GM23338 (cell line): ENCODE data around the gene ZIC2.

Source experiments
- CREB1 ChIP-seq: fragments of 250-450 bp; sonication (Bioruptor Pico); IDR thresholded peaks from 2 replicates; pipeline ENCODE4 v1.5.0; 2020; ENCODE audit warnings: low read depth, mild to moderate bottlenecking, moderate library complexity
- EZH2 ChIP-seq: fragments of 200-600 bp; sonication (generic); IDR thresholded peaks from one replicate; pipeline ENCODE4 v1.8.0; 2017; ENCODE audit warnings: antibody characterized with exemption, mild to moderate bottlenecking, low read depth; ENCODE audit not compliant: unreplicated experiment
- EZH2phosphoT487 ChIP-seq: fragments of 200-600 bp; sonication (generic); IDR thresholded peaks from one replicate; pipeline ENCODE4 v1.8.1; 2018; ENCODE audit warnings: antibody characterized with exemption; ENCODE audit not compliant: unreplicated experiment
- JUNB ChIP-seq: IDR thresholded peaks from one replicate; pipeline ENCODE4 v1.6.1; 2016; ENCODE audit warnings: antibody characterized with exemption; ENCODE audit not compliant: unreplicated experiment
- NANOG ChIP-seq: IDR thresholded peaks from 2 replicates; pipeline ENCODE4 v1.6.1; 2016; ENCODE audit warnings: antibody characterized with exemption, borderline replicate concordance
- POLR2AphosphoS5 ChIP-seq: IDR thresholded peaks from 2 replicates; pipeline ENCODE4 v1.6.1; 2016; ENCODE audit warnings: antibody characterized with exemption, low read depth
- STAT1 ChIP-seq: IDR thresholded peaks from one replicate; pipeline ENCODE4 v1.6.1; 2016; ENCODE audit warnings: antibody characterized with exemption; ENCODE audit not compliant: unreplicated experiment
- ZNF114 ChIP-seq: fragments of 250-450 bp; sonication (Bioruptor Pico); IDR thresholded peaks from 2 replicates; pipeline ENCODE4 v1.5.0; 2020; ENCODE audit warnings: mild to moderate bottlenecking, moderate library complexity
- ZNF331 ChIP-seq: fragments of 250-450 bp; sonication (Bioruptor Pico); IDR thresholded peaks from 2 replicates; pipeline ENCODE4 v1.5.0; 2020; ENCODE audit warnings: low read depth, mild to moderate bottlenecking, moderate library complexity
- TF ChIP-seq, protein P1 (sequence below), 2 experiments: fragments of 200-600 bp in 1 of 2; sonication (generic) in 1 of 2; conservative IDR thresholded peaks; 2 replicates each; pipeline versions ENCODE4 v1.5.1 to v1.6.1; 2016 to 2017; ENCODE audit warnings: antibody characterized with exemption in 2 of 2, low read depth in 2 of 2, mild to moderate bottlenecking in 2 of 2, moderate library complexity in 1 of 2
- TF ChIP-seq, protein P2 (sequence below): IDR thresholded peaks from 2 replicates; pipeline ENCODE4 v1.6.1; 2016; ENCODE audit warnings: antibody characterized with exemption
- TF ChIP-seq, protein P3 (sequence below): IDR thresholded peaks from one replicate; pipeline ENCODE4 v1.6.1; 2018; ENCODE audit warnings: antibody characterized with exemption; ENCODE audit not compliant: unreplicated experiment
- TF ChIP-seq, protein P4 (sequence below): fragments of 250-450 bp; sonication (Bioruptor Pico); IDR thresholded peaks from 2 replicates; pipeline ENCODE4 v1.5.0; 2020; ENCODE audit warnings: mild to moderate bottlenecking, moderate library complexity

DNA sequence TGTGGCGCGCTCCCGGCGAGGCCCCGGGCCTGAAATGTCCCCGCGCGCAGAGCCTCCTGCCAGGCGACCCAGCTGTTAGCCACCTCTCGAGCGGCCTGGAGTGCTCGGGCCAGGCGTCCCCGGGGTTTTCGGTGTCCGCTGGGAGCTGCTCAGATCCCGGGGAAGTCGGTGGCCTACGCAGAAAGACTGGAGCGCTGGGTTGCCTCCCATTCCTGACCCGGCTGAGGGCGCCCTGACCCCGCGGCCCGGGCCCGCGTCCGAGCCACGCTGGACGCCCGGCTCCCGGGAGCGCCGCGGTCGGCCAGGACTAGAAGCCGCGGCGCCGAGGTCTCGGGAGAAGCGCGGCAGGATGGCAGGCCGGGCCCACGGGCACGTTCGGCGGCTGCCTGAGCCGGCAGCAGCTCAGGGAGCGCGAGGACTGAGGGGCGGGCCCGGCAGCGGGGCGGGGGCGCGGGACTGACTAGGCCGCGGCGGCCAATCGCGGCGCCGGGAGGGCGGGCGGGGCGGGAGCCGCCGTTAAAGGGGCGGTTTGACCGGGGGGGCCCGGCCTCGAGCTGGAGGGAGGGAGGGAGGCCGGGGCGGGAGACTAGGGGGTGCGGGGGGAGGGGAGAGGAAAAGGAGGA is 1.3 kb upstream of the ZIC2 start:
- TF ChIP-seq EZH2 (no peak), ZNF114 (CRISPR knock-in tag) (no peak), POLR2AphosphoS5 (peak; percentile 54; the same call in 1 of the 2 replicates), CREB1 (CRISPR knock-in tag) (no peak), EZH2phosphoT487 (no peak), ZNF331 (CRISPR knock-in tag) (no peak), STAT1 (no peak), NANOG (no peak), JUNB (no peak)
- TF ChIP-seq, protein P1, sequence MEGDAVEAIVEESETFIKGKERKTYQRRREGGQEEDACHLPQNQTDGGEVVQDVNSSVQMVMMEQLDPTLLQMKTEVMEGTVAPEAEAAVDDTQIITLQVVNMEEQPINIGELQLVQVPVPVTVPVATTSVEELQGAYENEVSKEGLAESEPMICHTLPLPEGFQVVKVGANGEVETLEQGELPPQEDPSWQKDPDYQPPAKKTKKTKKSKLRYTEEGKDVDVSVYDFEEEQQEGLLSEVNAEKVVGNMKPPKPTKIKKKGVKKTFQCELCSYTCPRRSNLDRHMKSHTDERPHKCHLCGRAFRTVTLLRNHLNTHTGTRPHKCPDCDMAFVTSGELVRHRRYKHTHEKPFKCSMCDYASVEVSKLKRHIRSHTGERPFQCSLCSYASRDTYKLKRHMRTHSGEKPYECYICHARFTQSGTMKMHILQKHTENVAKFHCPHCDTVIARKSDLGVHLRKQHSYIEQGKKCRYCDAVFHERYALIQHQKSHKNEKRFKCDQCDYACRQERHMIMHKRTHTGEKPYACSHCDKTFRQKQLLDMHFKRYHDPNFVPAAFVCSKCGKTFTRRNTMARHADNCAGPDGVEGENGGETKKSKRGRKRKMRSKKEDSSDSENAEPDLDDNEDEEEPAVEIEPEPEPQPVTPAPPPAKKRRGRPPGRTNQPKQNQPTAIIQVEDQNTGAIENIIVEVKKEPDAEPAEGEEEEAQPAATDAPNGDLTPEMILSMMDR (conservative IDR thresholded peaks at IDR 0.05; ENCODE audit: low read depth in 2 of 2): no peak
- TF ChIP-seq, protein P2, sequence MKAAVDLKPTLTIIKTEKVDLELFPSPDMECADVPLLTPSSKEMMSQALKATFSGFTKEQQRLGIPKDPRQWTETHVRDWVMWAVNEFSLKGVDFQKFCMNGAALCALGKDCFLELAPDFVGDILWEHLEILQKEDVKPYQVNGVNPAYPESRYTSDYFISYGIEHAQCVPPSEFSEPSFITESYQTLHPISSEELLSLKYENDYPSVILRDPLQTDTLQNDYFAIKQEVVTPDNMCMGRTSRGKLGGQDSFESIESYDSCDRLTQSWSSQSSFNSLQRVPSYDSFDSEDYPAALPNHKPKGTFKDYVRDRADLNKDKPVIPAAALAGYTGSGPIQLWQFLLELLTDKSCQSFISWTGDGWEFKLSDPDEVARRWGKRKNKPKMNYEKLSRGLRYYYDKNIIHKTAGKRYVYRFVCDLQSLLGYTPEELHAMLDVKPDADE: no peak
- TF ChIP-seq, protein P3, sequence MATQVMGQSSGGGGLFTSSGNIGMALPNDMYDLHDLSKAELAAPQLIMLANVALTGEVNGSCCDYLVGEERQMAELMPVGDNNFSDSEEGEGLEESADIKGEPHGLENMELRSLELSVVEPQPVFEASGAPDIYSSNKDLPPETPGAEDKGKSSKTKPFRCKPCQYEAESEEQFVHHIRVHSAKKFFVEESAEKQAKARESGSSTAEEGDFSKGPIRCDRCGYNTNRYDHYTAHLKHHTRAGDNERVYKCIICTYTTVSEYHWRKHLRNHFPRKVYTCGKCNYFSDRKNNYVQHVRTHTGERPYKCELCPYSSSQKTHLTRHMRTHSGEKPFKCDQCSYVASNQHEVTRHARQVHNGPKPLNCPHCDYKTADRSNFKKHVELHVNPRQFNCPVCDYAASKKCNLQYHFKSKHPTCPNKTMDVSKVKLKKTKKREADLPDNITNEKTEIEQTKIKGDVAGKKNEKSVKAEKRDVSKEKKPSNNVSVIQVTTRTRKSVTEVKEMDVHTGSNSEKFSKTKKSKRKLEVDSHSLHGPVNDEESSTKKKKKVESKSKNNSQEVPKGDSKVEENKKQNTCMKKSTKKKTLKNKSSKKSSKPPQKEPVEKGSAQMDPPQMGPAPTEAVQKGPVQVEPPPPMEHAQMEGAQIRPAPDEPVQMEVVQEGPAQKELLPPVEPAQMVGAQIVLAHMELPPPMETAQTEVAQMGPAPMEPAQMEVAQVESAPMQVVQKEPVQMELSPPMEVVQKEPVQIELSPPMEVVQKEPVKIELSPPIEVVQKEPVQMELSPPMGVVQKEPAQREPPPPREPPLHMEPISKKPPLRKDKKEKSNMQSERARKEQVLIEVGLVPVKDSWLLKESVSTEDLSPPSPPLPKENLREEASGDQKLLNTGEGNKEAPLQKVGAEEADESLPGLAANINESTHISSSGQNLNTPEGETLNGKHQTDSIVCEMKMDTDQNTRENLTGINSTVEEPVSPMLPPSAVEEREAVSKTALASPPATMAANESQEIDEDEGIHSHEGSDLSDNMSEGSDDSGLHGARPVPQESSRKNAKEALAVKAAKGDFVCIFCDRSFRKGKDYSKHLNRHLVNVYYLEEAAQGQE: no peak
- TF ChIP-seq, protein P4, sequence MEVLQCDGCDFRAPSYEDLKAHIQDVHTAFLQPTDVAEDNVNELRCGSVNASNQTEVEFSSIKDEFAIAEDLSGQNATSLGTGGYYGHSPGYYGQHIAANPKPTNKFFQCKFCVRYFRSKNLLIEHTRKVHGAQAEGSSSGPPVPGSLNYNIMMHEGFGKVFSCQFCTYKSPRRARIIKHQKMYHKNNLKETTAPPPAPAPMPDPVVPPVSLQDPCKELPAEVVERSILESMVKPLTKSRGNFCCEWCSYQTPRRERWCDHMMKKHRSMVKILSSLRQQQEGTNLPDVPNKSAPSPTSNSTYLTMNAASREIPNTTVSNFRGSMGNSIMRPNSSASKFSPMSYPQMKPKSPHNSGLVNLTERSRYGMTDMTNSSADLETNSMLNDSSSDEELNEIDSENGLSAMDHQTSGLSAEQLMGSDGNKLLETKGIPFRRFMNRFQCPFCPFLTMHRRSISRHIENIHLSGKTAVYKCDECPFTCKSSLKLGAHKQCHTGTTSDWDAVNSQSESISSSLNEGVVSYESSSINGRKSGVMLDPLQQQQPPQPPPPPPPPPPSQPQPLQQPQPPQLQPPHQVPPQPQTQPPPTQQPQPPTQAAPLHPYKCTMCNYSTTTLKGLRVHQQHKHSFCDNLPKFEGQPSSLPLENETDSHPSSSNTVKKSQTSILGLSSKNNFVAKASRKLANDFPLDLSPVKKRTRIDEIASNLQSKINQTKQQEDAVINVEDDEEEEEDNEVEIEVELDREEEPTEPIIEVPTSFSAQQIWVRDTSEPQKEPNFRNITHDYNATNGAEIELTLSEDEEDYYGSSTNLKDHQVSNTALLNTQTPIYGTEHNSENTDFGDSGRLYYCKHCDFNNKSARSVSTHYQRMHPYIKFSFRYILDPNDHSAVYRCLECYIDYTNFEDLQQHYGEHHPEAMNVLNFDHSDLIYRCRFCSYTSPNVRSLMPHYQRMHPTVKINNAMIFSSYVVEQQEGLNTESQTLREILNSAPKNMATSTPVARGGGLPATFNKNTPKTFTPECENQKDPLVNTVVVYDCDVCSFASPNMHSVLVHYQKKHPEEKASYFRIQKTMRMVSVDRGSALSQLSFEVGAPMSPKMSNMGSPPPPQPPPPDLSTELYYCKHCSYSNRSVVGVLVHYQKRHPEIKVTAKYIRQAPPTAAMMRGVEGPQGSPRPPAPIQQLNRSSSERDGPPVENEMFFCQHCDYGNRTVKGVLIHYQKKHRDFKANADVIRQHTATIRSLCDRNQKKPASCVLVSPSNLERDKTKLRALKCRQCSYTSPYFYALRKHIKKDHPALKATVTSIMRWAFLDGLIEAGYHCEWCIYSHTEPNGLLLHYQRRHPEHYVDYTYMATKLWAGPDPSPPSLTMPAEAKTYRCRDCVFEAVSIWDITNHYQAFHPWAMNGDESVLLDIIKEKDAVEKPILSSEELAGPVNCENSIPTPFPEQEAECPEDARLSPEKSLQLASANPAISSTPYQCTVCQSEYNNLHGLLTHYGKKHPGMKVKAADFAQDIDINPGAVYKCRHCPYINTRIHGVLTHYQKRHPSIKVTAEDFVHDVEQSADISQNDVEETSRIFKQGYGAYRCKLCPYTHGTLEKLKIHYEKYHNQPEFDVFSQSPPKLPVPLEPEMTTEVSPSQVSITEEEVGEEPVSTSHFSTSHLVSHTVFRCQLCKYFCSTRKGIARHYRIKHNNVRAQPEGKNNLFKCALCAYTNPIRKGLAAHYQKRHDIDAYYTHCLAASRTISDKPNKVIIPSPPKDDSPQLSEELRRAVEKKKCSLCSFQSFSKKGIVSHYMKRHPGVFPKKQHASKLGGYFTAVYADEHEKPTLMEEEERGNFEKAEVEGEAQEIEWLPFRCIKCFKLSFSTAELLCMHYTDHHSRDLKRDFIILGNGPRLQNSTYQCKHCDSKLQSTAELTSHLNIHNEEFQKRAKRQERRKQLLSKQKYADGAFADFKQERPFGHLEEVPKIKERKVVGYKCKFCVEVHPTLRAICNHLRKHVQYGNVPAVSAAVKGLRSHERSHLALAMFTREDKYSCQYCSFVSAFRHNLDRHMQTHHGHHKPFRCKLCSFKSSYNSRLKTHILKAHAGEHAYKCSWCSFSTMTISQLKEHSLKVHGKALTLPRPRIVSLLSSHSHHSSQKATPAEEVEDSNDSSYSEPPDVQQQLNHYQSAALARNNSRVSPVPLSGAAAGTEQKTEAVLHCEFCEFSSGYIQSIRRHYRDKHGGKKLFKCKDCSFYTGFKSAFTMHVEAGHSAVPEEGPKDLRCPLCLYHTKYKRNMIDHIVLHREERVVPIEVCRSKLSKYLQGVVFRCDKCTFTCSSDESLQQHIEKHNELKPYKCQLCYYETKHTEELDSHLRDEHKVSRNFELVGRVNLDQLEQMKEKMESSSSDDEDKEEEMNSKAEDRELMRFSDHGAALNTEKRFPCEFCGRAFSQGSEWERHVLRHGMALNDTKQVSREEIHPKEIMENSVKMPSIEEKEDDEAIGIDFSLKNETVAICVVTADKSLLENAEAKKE (CRISPR knock-in tag): no peak
